ENCODE data around the gene TEX12. TPM values are rescaled to one million over a fixed set of nuclear protein-coding genes. Genes with fewer than 3 reads are reported as not detected.

Gene TEX12
- polyA plus RNA-seq, 4 donors = 0.17 to 0.28 TPM; not detected in 2

DNA sequence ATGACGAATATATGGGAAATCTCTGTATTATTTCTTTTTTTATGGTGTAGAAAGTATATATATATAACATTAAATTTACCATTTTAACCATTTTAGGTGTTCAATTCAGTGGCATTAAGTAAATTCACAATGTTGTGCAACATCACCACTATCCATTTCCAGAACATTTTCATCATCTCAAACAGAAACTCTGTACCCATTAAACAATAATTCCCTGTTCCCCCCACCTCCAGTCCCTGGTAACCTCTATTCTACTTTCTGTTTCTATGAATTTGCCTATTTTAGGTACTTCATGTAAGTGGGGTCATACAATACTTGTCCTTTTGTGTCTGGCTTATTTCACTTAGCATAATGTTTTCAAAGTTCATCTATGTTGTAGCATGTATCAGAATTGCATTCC, 43.7 kb downstream of the TEX12 start:
- DNase-seq (ENCODE audit: low read depth in 4 of 4, low spot score in 3 of 4) = no peak

DNA sequence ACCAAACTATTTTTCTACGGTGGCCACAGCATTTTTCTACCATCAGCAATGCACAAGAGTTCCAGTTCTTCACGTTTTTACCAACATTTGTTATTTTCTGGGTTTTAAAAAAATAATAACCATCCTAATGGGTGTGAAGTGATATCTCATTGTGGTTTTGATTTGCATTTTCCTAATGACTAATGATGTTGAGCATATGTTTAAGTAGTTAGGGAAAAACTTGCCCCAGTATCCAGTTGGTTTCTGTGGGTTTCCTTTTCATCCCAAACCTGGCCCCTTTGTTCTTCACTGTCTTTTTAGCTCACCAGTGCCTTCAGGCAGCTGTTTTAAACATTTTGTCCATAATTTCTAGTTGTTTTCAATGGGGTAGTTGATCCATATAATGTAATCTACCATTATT, 44.4 kb downstream of the TEX12 start:
- no peak for DNase-seq (ENCODE audit: low read depth in 4 of 4, low spot score in 3 of 4)

DNA sequence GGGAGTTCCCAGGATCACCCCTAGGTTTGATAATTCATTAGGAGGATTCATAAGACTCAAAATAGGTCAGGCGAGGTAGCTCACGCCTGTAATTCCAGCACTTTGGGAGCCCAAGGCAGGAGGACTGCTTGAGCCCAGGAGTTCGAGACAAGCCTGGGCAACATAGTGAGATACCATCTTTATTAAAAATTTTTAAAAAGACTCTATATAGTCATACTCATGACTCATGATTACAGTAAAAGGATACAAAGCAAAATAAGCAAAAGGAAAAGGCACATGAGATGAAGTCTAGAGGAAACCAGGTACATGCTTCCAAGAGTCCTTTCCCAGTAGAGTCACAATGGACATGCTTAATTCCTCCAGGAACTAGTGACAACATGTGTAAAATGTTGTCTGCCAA, 45.1 kb downstream of the TEX12 start:
- no peak for DNase-seq (ENCODE audit: low read depth in 4 of 4, low spot score in 3 of 4)

DNA sequence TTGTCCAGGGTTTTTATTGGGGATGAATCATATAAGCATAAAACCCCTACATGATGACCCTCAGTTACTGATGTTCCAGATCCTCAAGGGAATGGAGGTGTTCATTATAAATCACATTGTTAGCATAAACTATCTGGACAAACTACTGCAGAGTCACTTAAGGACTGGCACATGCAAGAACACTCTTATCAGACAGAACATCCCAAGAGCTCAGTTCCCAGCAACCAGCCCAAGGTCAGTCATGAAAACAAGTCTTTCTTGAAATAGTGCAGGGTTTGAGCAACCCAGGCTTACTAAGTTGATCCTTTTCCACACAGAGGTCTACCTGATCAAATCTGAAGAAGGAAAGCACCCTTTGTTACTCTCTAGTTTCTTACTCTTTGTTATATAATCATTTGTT, 45.5 kb downstream of the TEX12 start:
- no peak for DNase-seq (ENCODE audit: low read depth in 4 of 4, low spot score in 3 of 4)

DNA sequence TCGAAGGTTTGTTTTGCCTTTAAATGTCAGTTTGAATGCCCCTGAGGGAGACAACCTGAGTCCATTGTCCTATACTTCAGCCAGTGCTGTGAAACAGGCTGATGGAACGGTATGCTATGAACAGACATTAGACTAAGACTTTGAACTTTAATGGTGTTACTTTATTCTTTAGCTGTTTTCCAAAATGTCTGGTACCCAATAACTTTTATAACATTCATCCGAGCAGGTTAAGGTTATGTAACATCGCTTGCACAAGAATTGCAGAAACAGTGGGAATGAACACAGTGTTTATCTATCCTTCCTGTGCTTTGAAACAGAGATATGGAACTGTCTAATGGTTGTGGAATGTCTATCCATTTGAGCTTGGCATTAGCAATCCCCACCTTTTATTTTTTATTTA, 46.6 kb downstream of the TEX12 start:
- no peak for DNase-seq (ENCODE audit: low read depth in 4 of 4, low spot score in 3 of 4)

DNA sequence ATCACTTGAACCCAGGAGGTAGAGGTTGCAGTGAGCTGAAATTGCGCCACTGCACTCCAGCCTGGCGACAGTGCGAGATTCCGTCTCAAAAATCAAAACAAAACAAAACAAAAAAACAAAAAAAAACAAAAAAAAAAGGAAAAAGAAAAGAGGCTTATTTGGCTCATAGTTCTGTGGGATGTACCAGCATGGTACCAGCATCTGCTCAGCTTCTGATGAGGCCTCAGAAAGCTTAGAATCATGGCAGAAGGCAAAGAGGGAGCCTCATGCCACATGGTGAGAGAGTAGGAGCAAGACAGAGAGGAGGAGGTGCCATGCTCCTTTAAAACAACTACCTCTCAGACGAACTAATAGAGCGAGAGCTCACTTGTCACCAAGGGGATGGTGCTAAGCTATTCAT, 48.4 kb downstream of the TEX12 start:
- no peak for DNase-seq (ENCODE audit: low read depth in 4 of 4, low spot score in 3 of 4)

DNA sequence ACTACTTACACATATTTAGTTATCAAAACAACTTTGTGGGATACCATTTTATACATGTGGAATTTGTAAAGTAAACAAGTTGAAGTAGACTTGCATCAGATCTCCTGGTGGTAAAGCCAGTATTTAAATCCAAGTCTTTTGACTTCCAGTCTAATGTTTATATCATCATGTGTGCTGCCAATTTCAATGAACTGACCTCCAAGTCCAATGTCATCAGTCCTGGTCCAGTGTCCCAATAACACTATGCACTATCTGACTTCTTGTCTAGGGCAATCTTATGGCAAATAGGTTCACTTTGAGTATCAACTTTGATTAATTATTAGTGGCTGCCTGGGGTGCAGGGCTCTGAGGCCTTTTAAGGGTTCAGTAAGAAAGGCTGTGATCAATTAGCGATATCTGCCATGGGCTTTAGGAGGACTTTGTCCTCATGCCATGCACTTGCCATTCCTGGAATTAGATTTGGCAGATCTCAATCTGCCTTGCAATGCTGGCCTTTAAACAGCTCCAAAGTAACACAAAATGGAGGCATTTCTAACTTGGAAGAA, 49.5 kb downstream of the TEX12 start:
- DNase-seq (ENCODE audit: low read depth in 4 of 4, low spot score in 3 of 4) = no peak

DNA sequence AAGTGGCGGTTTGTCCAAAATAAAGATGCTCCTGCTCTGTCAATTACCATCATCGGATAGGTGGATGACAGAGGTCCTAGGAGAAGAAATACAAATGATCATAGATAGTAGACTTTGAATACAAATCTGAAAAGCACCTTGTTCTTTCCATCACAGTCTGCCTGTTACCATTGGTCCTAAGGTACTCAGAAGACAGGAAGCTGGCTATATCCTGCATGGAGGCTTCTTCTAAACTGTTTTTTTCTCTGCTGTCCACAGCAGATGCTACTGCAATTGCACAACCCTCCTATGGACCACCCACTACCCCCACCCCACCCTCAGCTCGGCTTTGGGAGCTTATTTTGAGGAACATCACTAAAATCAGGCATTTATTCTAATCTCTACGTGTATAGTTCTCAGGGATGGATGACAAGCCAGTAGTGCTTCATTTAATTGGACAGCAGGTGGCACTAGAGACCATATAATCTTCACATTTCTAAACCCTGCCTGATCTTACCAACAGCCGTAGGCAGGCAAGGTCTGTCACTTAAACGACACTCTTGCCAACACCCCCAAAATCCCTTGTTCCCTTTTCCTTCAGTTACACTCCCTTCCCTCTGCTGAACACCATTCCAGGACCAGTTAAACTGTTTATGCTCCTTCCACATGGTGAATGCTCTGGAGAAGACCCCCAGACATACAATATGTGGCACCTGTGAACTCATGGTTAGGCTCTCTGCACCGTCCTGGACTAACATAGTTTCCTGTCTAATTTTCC, 52.5 kb downstream of the TEX12 start:
- peak; percentile 45 to 70 (median 70) for DNase-seq (ENCODE audit: low read depth in 4 of 4, low spot score in 3 of 4)

DNA sequence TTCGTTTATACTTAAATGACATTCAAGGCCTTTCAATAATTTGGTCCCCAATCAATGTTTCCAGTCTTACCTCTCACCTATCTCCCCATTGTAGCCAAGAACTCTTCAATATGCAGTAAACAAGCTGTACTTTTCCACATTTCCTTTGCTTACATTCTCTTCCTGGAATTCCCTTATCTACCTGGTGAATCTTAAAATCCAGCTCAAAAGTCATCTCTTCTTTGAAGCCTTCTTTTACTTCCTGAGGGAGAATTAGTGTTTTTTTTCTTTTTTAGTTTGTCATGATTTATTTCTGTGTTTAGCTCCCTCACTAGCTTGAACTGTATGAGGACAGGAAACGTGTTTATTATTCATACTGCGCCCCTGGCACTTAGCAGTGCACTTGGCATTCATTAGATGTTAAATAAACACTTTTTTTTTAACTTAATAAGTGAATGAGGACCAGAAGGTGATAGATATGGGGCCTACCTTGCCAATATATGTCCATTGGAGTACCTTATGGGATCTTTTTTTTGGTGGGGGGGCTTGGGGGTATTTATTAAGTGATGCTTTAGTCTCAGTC, 54.2 kb downstream of the TEX12 start:
- DNase-seq (ENCODE audit: low read depth in 4 of 4, low spot score in 3 of 4) = no peak

Other genes with a start within 250 kb of the TEX12 start
- 10 to 100 TPM; 11.0 to 12.8 (median 12.0) TPM for gene C11orf52, start 248.5 kb upstream of the TEX12 start, polyA plus RNA-seq (ENCODE audit: insufficient read length in 4 of 4)
- gene DIXDC1, start 230.0 kb upstream of the TEX12 start, polyA plus RNA-seq (ENCODE audit: insufficient read length in 4 of 4) = 10 to 100 TPM; 17.6 to 21.4 (median 19.3) TPM
- gene DLAT, start 142.0 kb upstream of the TEX12 start, polyA plus RNA-seq (ENCODE audit: insufficient read length in 4 of 4) = 10 to 100 TPM; 47.1 to 60.2 (median 57.4) TPM
- gene PIH1D2, start 93.4 kb upstream of the TEX12 start, polyA plus RNA-seq (ENCODE audit: insufficient read length in 4 of 4) = 10 to 100 TPM in 2 of 4 donors, 1 to 10 TPM in 2; 8.6 to 12.5 (median 9.8) TPM
- gene NKAPD1, start 93.1 kb upstream of the TEX12 start, polyA plus RNA-seq (ENCODE audit: insufficient read length in 4 of 4) = 10 to 100 TPM; 43.8 to 56.5 (median 50.4) TPM
- 10 to 100 TPM; 71.6 to 79.1 (median 74.8) TPM for gene TIMM8B, start 80.6 kb upstream of the TEX12 start, polyA plus RNA-seq (ENCODE audit: insufficient read length in 4 of 4)
- gene SDHD, start 80.5 kb upstream of the TEX12 start, polyA plus RNA-seq (ENCODE audit: insufficient read length in 4 of 4) = 100 to 1,000 TPM; 200 to 228 (median 215) TPM
- gene IL18, start 3.3 kb upstream of the TEX12 start, polyA plus RNA-seq (ENCODE audit: insufficient read length in 4 of 4) = 10 to 100 TPM in 1 of 4 donors, 1 to 10 TPM in 3; 6.3 to 11.2 (median 8.8) TPM
- gene BCO2, start 8.1 kb downstream of the TEX12 start, polyA plus RNA-seq (ENCODE audit: insufficient read length in 4 of 4) = 1 to 10 TPM; 3.1 to 4.3 (median 3.8) TPM
- 10 to 100 TPM; 45.9 to 58.4 (median 54.8) TPM for gene PTS, start 59.1 kb downstream of the TEX12 start, polyA plus RNA-seq (ENCODE audit: insufficient read length in 4 of 4)
- gene PLET1, start 93.5 kb downstream of the TEX12 start, polyA plus RNA-seq (ENCODE audit: insufficient read length in 4 of 4) = under 1 TPM in 1 of 4 donors, not detected in 3; 0.04 TPM

Measured in right renal pelvis (tissue), 4 donors.